ENCODE measurements around the gene DPP6. TPM values are rescaled to one million over a fixed set of nuclear protein-coding genes. Genes with fewer than 3 reads are reported as not detected.
"Not testable (repeated sequence)": the region's sequence is repeated elsewhere in the genome, so short reads cannot be mapped to it uniquely, and the experiment has no call there.

The DPP6 gene
- polyA plus RNA-seq, 3 donors = 45.7 to 58.6 (median 46.8) TPM

DNA sequence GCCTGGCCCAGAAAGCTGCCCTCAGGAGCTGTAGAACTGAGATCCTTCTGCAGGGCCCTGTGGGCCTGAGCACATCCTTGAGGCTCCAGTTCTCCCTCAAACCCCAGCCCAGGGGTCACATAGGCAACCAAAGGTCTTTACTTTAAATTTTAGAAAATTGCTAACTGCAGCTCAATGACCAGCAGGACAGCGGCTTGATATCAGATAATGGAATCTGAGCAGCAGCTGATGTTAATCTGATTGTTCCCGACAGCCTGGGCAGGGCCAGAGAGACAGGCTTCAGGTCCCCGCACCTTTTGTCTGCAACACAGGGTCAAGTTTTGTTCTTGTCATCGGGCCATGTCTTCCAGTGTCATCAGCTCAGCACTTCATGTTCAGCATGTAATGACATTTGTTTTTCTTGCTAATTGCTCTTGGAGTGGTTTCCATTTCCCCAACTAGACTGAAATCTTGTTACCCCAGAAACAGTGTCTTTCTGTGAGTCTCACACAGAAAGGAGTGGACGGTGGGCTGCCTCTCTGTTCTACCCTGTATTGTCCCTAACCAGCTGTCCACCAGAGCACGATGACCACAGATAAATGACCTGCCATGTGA lies 859.8 kb downstream of the DPP6 start:
- DNase-seq (ENCODE audit: low read depth in 3 of 3, low spot score in 2 of 3) = no peak

DNA sequence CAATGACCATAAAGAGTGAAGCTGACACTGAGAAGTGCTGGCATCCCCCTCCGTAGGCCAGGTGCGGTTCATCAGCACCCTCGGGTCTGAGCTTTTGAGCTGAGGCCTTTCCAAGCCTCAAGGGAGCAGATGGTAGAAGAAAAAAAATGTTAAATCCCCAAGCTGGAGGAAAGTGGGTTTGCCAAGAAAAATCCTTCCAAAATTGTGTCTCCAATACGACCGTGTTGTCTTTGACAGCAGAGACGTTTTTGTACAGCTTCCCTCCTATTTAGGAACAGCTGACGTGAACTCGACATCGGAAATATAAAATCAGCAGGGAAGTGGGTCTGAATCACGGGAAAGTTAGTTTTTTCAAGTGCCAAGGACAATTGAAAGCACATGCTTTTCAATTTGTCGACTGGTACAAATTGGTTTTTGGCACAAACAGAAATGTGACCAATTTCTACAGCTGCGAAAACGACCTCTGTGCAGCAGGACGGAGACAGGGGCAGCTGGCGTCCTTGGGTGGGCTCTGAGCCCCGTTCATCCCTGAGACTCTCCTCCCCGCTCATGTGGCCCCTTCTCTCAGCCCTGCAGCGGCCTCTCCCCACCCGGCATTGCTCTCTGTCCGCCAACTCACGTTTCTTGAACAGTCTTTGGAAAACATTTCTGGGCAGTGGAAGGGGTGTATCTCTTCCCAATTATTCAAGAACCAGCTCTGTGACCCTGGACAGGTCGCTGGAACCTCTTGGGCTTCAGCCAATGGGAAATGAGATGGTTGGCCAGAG lies 860.9 kb downstream of the DPP6 start:
- DNase-seq (ENCODE audit: low read depth in 3 of 3, low spot score in 2 of 3) = no peak

DNA sequence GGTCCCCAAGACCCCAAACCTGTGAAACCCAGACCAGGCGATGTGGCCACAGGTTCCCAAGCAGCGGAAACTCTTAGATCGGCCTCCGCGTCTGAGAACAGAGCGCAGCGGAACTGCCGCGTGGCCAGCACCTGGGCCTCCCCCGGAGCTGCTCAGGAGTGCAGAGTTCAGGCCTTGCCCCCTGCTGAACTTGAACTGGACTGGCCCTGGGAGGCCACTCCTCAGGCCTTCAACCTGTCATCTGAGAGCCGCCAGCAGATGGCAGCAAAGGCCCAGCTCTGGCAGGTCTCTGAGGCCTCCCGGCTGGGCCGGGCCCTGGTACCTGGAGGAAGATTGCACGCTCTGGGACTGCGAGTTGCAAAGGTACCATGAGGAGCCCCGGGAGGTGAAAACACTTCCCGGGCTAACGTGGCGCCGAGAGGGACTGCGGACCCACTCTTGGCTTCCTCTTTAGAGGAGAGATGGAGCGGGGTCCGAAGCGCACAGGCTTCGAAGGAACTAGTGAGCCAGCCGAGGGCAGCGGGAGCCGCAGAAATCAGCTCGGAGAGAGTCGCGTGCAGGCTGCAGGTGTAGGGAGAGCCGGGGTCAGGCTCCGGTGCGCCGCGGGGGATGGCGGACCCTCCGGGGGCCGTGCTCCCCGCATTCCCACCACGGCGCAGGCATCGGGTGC lies 861.6 kb downstream of the DPP6 start:
- DNase-seq (ENCODE audit: low read depth in 3 of 3, low spot score in 2 of 3) = peak; percentile 61 to 65 (median 64)

DNA sequence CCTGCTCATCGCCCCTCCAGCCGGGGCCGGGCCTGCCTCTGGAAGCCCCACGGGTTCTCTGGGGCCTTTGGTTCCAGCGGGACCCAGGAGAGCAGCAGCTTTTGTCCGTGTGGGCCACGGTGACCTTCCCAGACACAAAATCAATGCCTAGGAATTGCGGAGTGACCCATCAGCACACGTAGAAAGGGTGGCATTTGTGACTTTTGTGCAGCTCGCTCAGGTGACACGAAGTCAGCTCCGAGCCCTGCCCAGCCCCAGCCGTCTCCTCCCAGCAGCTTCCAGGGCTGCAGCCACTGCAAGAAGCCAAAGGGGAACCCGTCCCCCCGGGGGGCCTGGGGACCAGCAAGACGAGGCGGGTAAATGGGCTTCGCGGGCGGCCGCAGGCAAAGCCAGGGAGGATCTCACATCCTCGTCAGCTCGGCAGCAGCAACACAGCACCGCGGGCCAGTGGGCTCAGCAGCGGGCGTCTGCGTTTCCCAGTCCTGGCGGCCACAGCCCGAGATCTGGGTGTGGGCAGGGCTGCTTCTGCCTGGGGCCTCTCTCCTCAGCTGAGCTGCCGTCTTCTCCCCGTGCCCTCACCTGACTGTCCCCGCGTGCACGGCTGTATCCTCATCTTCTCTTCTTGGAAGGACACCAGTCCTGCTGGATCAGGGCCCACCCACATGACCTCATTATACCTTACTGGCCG lies 862.3 kb downstream of the DPP6 start:
- no peak for DNase-seq (ENCODE audit: low read depth in 3 of 3, low spot score in 2 of 3)

DNA sequence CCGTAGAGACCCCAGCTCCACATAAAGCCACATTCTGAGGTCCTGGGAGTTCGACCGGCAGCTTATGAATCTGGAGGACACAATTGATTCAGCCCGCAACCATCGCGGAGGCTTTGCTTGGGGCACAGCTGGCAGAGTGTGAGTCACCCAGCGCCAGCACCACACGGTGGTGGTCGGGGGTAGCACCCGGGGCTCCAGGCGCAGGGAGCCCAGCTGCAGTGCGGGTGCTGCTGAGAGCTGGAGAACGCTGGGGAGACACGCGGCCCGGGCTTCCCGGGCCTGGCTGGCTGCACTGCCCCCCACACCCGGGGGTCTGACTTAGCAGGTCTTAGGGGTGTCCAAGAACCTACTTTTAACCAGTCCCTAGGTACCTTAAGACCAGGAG lies 862.8 kb downstream of the DPP6 start:
- DNase-seq (ENCODE audit: low read depth in 3 of 3, low spot score in 2 of 3) = no peak

DNA sequence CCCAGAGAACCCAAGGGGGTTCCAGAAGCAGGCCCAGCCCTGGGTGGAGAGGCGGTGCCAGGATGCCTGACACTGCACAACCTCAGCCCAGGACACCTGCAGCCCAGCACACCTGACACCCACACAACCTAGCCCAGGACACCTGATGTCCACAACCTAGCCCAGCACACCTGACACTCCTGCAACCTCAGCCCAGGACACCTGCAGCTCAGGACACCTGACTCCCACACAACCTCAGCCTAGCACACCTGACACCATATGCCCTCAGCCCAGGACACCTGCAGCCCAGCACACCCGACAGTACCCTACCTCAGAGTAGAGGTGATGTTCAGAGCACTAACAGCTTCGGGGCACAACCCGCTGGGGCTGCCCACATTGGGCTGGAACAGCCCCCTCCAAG lies 863.4 kb downstream of the DPP6 start:
- DNase-seq (ENCODE audit: low read depth in 3 of 3, low spot score in 2 of 3) = no peak

DNA sequence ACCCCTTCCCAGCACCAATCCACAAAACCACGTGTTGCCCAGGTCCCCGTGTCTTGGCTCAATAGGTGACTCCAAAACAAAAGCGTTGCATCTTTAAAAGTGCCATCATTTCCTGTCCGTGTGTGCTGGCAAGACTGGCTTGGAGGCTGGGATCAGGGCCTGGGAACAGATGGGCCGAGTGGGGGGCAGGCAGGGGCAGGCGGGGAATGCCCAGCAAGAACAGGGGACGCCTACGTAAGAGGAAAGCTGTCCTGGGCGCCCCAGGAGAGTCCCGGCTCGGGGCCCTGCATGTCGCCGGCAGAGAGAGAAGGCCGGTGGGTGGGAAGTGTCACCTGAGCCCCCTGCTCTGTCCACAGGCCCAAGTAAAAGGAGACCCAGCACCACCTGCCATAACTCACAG lies 864.2 kb downstream of the DPP6 start:
- DNase-seq (ENCODE audit: low read depth in 3 of 3, low spot score in 2 of 3) = no peak

DNA sequence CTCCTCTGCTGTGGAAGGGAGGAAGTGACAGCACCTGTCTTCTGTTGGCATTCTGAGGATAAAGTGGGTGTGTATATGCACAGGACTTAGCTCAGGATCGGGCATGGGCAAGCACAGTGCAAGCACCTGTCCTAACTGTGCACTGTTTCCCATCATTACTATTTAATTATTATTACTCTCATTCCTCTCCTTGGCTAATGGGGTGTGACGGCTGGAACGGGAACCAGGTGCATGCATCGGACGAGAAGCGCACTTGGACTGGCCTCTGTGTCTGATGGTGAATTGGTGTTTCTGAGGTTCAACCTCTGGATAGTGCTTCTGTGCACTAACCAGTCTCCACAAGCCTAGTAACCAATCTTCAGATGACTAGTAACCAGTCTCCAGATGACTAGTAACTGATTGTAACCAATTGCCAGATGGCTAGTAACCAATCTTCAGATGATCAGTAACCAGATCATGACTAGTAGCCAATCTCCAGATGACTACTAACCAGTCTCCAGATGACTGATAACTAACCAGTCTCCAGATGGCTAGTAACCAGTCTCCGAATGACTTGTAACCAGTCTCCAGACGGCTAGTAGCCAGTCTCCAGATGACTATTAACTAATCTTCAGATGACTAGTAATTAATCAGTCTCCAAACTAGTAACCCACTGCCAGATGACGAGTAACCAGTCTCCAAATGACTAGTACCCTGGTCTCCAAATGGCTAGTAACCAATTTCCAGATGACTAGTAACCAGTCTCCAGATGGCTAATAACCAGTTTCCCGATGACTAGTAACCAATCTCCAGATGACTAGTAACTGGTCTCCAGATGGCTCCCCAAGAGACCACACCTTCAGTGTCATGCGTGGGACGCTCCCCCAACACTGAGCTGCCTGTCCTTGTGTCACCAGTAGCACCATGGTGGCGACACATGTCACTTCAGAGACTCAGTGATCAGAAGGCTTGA lies 864.9 kb downstream of the DPP6 start:
- DNase-seq (ENCODE audit: low read depth in 3 of 3, low spot score in 2 of 3) = no peak

DNA sequence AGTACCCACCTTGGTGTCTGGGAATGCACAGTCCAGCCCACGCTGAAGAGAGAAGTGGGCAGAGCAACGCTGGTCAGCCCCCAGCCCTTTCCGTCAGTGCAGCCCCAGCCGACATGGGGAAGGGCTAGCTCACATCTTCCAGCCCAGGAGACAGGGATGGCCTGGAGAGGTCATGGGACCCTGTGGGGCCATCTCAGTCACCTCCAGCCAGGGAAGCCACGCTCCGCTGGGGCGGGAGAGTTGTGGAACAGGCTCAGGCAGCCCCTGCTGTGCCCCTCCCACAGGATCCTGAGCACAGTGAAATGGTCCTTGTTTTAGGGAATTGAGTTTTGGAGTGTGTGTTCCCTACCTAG lies 865.6 kb downstream of the DPP6 start:
- DNase-seq (ENCODE audit: low read depth in 3 of 3, low spot score in 2 of 3) = no peak

DNA sequence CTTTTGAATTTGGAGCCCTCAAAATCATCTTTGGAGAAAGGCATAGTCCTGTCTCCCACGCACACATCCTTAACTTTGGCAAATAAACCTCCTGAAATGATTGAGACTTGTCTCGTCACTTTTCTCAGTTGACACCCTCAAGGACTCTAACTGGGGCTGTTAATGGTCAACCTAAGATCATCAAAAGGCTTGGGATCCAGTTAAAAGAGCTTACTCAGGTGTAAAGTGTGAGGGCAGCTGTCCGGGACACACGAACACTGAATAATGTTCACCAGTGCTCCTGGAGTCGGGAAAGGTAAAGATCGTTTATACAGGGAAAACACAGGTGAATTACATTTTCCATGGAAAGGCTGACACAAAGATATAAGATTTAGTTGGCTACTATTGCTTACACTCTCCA lies 866.1 kb downstream of the DPP6 start:
- DNase-seq (ENCODE audit: low read depth in 3 of 3, low spot score in 2 of 3) = no peak

DNA sequence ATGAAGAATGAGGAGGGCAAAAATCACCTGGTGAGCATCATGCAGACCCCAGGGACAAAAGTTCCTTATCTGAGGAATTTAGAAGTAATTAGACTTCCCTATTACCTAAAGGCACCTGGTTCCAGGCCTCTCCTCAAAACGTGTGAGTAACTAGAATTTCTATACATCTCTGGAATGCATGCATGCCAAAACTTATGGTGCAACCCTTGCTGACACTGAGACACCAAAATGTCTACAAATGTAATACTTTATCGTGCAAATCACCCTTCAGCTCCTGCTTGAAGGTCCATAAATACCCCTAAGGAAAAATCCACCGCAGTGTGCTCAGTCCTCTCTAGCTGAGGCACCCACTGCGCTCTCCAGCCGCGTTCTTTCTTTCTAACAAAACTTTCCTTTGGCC lies 866.5 kb downstream of the DPP6 start:
- DNase-seq (ENCODE audit: low read depth in 3 of 3, low spot score in 2 of 3) = no peak

DNA sequence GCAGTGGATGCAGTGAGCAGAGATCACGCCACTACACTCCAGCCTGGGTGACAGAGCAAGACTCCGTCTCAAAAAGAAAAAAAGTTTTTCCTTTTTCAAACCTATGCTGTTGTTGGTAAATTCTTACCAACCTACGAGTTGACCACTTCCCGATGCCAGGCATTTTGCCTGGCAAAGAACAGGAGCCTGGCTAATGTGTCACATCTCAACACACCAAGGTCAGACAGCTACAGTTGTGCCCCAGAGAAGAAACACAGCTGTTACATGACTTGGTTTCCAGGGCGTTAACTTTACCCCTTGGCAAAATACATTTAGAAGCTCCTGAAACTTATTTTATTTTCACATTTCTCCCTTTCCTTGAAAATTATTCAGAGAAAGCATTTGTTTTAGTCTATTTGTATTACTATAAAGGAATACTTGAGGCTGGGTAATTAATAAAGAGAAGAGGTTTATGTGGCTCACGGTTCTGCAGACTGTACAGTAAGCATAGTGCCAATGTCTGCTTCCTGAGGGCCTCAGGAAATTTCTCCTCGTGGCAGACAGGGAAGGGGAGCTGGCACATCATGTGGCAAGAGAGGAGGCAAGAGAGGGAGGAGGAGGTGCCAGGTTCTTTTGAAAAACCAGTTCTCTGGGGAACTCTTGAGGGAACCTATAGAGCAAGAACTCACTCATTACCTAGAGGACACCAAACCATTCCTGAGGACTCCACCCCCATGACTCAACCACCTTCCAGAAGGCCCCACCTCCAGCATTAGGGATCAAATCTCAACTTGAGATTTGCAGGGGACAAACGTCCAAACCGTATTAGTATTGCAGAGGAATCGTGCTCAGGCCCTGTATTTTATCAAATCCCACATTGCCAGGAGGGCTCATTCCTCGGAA lies 867.4 kb downstream of the DPP6 start:
- DNase-seq (ENCODE audit: low read depth in 3 of 3, low spot score in 2 of 3) = no peak

DNA sequence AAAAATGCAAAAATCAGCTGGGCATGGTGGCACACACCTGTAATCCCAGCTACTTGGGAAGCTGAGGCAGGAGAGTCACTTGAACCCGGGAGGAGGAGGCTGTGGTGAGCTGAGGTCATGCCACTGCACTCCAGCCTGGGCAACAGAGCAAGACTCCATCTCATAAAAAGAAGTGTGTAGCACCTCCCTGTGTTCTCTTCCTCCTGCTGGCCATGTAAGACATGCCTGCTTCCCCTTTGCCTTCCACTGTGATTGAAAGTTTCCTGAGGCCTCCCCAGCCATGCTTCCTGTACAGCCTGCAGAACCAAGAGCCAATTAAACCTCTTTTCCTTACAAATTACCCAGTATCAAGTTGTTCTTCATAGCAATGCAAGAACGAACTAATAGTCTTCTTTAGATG lies 870.3 kb downstream of the DPP6 start:
- DNase-seq (ENCODE audit: low read depth in 3 of 3, low spot score in 2 of 3) = not testable (repeated sequence)

DNA sequence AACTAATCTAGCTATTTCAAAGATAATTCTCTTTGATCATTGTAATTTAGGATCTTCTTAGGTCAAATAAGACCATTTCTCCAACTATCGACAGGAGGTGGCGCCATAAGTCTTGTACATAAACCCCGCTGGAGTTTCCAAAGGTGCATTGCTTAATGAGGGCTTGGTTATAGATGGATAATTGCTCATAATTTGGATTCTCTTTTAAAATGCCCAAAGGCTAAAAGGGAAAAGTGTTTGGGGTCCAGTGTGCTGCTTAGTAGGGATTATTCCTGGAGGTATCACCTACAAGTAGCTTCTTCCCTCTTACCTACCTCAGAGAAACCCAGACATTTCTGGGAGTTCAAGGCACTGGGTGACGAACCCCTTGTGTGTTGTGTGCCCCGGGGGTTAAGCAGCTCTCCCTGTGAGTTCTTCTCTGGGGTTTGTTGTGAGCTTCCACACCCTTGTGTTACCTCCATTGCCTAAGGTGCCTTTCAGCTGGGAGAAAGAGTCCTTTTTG lies 875.5 kb downstream of the DPP6 start:
- peak; percentile 73 to 77 (median 77) for DNase-seq (ENCODE audit: low read depth in 3 of 3, low spot score in 2 of 3)

DNA sequence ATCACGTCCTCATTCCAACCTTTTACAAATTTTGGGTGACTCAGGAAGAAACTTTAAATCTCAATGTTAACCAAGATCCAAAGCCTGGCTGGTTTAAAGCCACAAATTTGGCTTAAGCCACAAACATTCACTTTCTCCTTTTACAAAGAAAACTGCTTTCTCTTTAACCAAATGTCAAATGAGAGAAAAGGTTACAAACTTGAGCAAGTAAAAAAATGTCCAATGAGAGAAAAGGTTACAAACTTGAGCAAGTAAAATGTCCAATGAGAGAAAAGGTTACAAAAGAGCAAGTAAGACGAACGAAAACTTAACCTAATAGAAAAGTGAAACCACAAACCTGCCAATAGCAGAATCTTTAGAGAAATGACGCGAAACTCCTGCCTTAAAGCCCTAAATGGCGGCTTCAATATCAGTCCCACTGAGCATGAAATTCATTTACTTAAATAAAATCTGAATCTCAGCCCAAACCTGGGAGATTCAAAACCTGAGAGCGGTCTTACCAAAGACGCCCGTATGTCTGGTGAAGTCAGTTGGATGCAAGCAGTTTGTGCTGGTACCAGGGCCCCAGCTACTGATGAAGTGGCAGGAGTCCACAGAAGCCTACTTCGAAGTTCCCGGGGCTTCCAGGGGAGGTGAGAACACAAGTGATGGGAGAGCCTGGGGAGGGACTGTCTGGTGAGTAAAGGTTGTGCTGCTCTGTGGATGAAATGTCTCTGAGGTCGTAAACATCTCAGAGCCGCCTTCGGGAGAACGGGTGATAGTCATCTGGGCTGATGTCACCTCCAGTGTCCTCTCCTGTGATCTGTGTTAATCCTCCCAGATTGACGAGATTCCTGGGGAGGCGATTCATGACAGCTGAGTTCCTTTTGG lies 876.2 kb downstream of the DPP6 start:
- DNase-seq (ENCODE audit: low read depth in 3 of 3, low spot score in 2 of 3) = peak; percentile 96 to 97 (median 96)

DNA sequence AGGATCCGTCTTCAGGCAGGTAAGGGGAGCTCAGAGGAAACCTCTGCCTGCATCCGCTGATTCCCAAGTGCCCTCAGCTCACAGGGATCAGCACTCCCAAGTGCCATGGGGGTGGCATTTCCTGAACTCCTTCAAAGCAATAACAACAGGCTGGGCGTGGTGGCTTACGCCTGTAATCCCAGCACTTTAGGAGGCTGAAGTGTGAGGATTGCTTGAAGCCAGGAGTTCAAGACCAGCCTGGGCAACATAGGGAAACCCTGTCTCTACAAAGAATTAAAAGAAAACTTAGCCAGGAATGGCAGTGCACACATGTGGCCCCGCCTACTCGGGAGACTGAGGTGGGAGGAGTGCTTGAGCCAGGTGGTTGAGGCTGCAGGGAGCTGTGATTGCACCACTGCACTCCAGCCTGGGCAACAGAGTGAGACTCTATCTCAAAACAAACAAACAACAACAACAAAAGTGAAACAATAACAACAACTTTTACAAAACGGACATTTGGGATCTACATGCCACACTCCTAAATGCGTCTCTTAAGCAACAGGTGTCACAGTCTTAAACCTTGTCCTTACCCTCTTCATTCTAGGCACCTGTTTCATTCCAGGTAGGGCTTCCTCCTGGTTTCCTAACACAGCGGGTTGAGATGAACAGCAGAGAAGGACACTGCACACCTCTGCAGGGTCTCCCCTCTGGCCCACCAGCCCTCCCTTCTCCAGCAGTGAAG lies 877.0 kb downstream of the DPP6 start:
- DNase-seq (ENCODE audit: low read depth in 3 of 3, low spot score in 2 of 3) = no peak

DNA sequence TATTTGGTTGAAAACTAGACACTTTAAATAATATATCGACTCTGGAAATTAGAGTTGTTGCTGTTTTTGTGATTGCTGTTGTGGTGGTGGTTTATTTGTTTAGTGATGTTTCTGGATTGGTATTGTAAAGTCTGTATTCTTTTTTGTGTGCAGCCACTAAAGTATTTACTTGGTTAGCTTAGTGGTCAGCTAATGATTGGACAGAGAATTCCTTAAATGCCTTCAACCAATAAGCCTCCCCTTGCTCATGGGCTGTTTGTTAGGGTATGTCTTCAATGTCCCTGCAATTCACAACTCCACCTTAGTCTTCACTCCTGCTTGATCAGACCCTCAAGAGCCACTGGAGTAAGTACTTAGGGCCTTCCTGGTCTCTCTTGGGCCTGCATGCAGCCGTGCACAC lies 879.7 kb downstream of the DPP6 start:
- no peak for DNase-seq (ENCODE audit: low read depth in 3 of 3, low spot score in 2 of 3)

All from right renal cortex interstitium (tissue), 3 donors.